ENCODE results near the gene CREBRF.

Gene CREBRF

GRCh38 chr5:173047838-173048105, 8.4 kb upstream of the CREBRF start:
- no peak for TF ChIP-seq CTCF (IDR thresholded peaks at IDR 0.05; ENCODE audit: control extremely low read depth, extremely low read depth, low read depth, missing control alignments)
- DNase-seq (ENCODE audit: extremely low spot score) = no peak
- CTCF ChIA-PET = interaction anchor here (1.2 kb wide), 1 partner anchor 12 kb away, joined by 3 read pairs; no protein-coding TSS in a partner anchor
- POLR2A ChIA-PET = no interaction called here

GRCh38 chr5:173050791-173051190, 5.4 kb upstream of the CREBRF start:
- ChIA-PET CTCF (interaction anchor here (1.2 to 2.2 kb wide), 2 partner anchors 10 to 12 kb away, joined by 4 to 12 read pairs; no protein-coding TSS in a partner anchor), POLR2A (no interaction called here)
- no peak for TF ChIP-seq CTCF (IDR thresholded peaks at IDR 0.05; ENCODE audit: control extremely low read depth, extremely low read depth, low read depth, missing control alignments)
- DNase-seq (ENCODE audit: extremely low spot score) = no peak

GRCh38 chr5:173051746-173052145, 4.4 kb upstream of the CREBRF start:
- ChIA-PET CTCF (no interaction called here), POLR2A (no interaction called here)
- no peak for DNase-seq (ENCODE audit: extremely low spot score)
- TF ChIP-seq CTCF (IDR thresholded peaks at IDR 0.05; ENCODE audit: control extremely low read depth, extremely low read depth, low read depth, missing control alignments) = no peak

GRCh38 chr5:173053041-173053440, 3.1 kb upstream of the CREBRF start:
- TF ChIP-seq CTCF (IDR thresholded peaks at IDR 0.05; ENCODE audit: control extremely low read depth, extremely low read depth, low read depth, missing control alignments) = no peak
- ChIA-PET POLR2A (no interaction called here), CTCF (interaction anchor here (0.7 to 1.3 kb wide), 3 partner anchors 11 to 74 kb away, joined by 3 to 4 read pairs (median 3); no protein-coding TSS in a partner anchor)
- no peak for DNase-seq (ENCODE audit: extremely low spot score)

- ChIA-PET CTCF (interaction anchor here (1.6 kb wide), 1 partner anchor 20 kb away, joined by 4 read pairs; no protein-coding TSS in a partner anchor), POLR2A (no interaction called here)
- no peak for DNase-seq (ENCODE audit: extremely low spot score)
- no peak for TF ChIP-seq CTCF (IDR thresholded peaks at IDR 0.05; ENCODE audit: control extremely low read depth, extremely low read depth, low read depth, missing control alignments)
These were observed 970 bp upstream of the CREBRF start for GRCh38 chr5:173055042-173055721.

- CTCF ChIA-PET = no interaction called here
- POLR2A ChIA-PET = no interaction called here
- no peak for TF ChIP-seq CTCF (IDR thresholded peaks at IDR 0.05; ENCODE audit: control extremely low read depth, extremely low read depth, low read depth, missing control alignments)
- no peak for DNase-seq (ENCODE audit: extremely low spot score)
These were observed 500 bp upstream of the CREBRF start for GRCh38 chr5:173055722-173055982.

GRCh38 chr5:173056783-173057061, 570 bp downstream of the CREBRF start:
- DNase-seq (ENCODE audit: extremely low spot score) = peak; percentile 73
- POLR2A ChIA-PET = interaction anchor here (0.9 to 1.4 kb wide), 5 partner anchors 17 to 94 kb away, joined by 3 to 7 read pairs (median 5); partner anchors contain the start of gene ATP6V0E1

More at GRCh38 chr5:173056783-173057061, 570 bp downstream of the CREBRF start:
- no peak for TF ChIP-seq CTCF (IDR thresholded peaks at IDR 0.05; ENCODE audit: control extremely low read depth, extremely low read depth, low read depth, missing control alignments)
- CTCF ChIA-PET = interaction anchor here (1.1 to 1.8 kb wide), 8 partner anchors 9 to 238 kb away, joined by 3 to 7 read pairs (median 4); no protein-coding TSS in a partner anchor
